ENCODE data around the gene KAZN. TPM values are rescaled to one million over a fixed set of nuclear protein-coding genes. Genes with fewer than 3 reads are reported as not detected.
"Not testable (repeated sequence)": the region's sequence is repeated elsewhere in the genome, so short reads cannot be mapped to it uniquely, and the experiment has no call there.

Gene KAZN
- total RNA-seq, 1 experiment from 2014 or later: 2.4 TPM

- no TSS peak for BruUV-seq (replicated peaks)
- Mint-ChIP-seq H3K9me3 (ENCODE audit: unreplicated experiment) (no peaks in the 10 kb centered on the region), H3K4me3 (ENCODE audit: unreplicated experiment) (no peak overlapping the region), H3K36me3 (ENCODE audit: insufficient read depth, unreplicated experiment) (no peaks in the 10 kb centered on the region), H3K4me1 (ENCODE audit: low read depth, unreplicated experiment) (no peaks in the 10 kb centered on the region), H3K27me3 (ENCODE audit: insufficient read depth, unreplicated experiment) (no peaks in the 10 kb centered on the region), H3K27ac (ENCODE audit: unreplicated experiment) (no peak overlapping the region)
- POLR2A ChIA-PET: no interaction called here
- no peaks in the 10 kb centered on the region for H3K4me1 ChIP-seq
- DNase-seq: no peak
- intact Hi-C loops (cut with micrococcal nuclease; ENCODE audit: unreplicated experiment): no loop called here
- no peaks in the 10 kb centered on the region for H3K36me3 ChIP-seq (ENCODE audit: control insufficient read depth, insufficient read depth, low read length)
- H3K4me3 ChIP-seq (ENCODE audit: low read depth, low read length): no peak overlapping the region
- no peaks in the 10 kb centered on the region for H3K27me3 ChIP-seq (replicated peaks; ENCODE audit: control insufficient read depth, insufficient read depth, low read length)
- H3K9me3 ChIP-seq: no peaks in the 10 kb centered on the region
- CTCF ChIA-PET: no interaction called here
- TF ChIP-seq, protein P1, sequence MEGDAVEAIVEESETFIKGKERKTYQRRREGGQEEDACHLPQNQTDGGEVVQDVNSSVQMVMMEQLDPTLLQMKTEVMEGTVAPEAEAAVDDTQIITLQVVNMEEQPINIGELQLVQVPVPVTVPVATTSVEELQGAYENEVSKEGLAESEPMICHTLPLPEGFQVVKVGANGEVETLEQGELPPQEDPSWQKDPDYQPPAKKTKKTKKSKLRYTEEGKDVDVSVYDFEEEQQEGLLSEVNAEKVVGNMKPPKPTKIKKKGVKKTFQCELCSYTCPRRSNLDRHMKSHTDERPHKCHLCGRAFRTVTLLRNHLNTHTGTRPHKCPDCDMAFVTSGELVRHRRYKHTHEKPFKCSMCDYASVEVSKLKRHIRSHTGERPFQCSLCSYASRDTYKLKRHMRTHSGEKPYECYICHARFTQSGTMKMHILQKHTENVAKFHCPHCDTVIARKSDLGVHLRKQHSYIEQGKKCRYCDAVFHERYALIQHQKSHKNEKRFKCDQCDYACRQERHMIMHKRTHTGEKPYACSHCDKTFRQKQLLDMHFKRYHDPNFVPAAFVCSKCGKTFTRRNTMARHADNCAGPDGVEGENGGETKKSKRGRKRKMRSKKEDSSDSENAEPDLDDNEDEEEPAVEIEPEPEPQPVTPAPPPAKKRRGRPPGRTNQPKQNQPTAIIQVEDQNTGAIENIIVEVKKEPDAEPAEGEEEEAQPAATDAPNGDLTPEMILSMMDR (IDR thresholded peaks at IDR 0.05; ENCODE audit: insufficient read depth in 1 of 2, low read depth in 1 of 2, low read length in 1 of 2, severe bottlenecking in 1 of 2, unreplicated experiment in 1 of 2): no peak
These were observed 363.3 kb downstream of the KAZN start for GRCh38 chr1:14961661-14962267.

DNA sequence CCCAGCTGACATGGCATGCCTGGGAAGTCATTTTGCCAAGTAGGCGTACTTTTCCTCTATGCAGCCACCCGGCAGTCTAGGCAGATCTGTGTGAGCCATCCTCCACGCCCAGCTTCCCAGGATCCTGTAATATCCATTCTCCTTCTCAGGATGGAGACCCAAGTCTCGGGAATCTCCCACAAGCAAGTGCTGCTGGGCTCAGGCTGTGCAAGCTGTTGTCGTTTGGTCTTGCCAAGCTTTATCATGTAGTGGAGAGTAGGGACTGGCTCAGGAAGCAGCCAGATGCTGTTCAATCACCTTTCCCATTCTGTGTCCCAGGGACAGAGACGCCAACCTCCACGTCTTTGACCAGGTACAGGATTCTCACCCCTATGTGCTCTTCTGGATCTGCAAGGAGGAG lies 363.9 kb downstream of the KAZN start:
- Mint-ChIP-seq H3K9me3 (ENCODE audit: unreplicated experiment) (no peaks in the 10 kb centered on the region), H3K4me3 (ENCODE audit: unreplicated experiment) (no peak overlapping the region), H3K27me3 (ENCODE audit: insufficient read depth, unreplicated experiment) (no peaks in the 10 kb centered on the region), H3K4me1 (ENCODE audit: low read depth, unreplicated experiment) (no peaks in the 10 kb centered on the region), H3K36me3 (ENCODE audit: insufficient read depth, unreplicated experiment) (no peaks in the 10 kb centered on the region), H3K27ac (ENCODE audit: unreplicated experiment) (no peak overlapping the region)
- TF ChIP-seq, protein P1 (IDR thresholded peaks at IDR 0.05; ENCODE audit: insufficient read depth in 1 of 2, low read depth in 1 of 2, low read length in 1 of 2, severe bottlenecking in 1 of 2, unreplicated experiment in 1 of 2): no peak
- ChIA-PET CTCF (no interaction called here), POLR2A (no interaction called here)
- Histone ChIP-seq H3K36me3 (ENCODE audit: control insufficient read depth, insufficient read depth, low read length) (no peaks in the 10 kb centered on the region), H3K4me1 (no peaks in the 10 kb centered on the region), H3K27me3 (replicated peaks; ENCODE audit: control insufficient read depth, insufficient read depth, low read length) (no peaks in the 10 kb centered on the region), H3K4me3 (ENCODE audit: low read depth, low read length) (no peak overlapping the region), H3K9me3 (no peaks in the 10 kb centered on the region)
- BruUV-seq (replicated peaks): no TSS peak
- DNase-seq: no peak
- intact Hi-C loops (cut with micrococcal nuclease; ENCODE audit: unreplicated experiment): no loop called here

DNA sequence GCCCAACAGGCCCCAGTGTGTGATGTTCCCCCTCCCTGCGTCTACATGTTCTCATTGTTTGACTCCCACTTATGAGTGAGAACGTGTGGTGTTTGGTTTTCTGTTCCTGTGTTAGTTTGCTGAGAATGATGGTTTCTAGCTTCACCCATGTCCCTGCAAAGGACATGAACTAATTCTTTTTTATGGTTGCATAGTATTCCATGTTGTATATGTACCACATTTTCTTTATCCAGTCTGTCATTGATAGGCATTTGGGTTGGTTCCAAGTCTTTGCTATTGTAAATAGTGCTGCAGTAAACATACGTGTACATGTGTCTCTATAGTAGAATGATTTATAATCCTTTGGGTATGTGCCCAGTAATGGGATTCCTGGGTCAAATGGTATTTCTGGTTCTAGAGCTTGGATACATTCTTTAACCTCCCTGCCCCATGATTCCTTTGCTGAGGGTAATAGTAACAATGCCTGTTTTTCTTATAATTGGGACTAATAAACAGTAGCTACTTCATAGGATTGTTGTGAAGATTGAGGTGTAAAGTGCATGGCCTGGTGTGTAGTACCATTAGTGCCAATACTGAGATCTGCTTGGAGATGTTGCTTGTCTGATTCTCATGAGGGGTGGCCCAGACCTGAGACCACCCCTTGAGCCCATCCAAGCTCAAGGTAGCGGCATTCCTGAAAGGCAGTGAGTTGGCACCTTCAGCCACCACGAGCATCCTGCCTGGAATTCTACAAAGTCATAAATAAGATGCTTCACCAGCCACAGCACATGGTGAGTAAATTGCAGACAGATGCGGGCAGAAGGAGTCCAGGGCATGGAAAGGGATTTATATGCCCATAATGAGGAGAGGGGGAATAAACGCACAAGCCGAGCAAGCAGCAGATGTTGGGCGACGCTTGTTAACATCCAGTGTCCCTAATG lies 365.6 kb downstream of the KAZN start:
- DNase-seq; H3K36me3 Mint-ChIP-seq (ENCODE audit: insufficient read depth, unreplicated experiment); H3K4me1 Mint-ChIP-seq (ENCODE audit: low read depth, unreplicated experiment); BruUV-seq (replicated peaks); H3K4me3 Mint-ChIP-seq (ENCODE audit: unreplicated experiment); POLR2A ChIA-PET; H3K36me3 ChIP-seq (ENCODE audit: control insufficient read depth, insufficient read depth, low read length); H3K27me3 Mint-ChIP-seq (ENCODE audit: insufficient read depth, unreplicated experiment); H3K9me3 Mint-ChIP-seq (ENCODE audit: unreplicated experiment); H3K4me1 ChIP-seq; H3K27ac Mint-ChIP-seq (ENCODE audit: unreplicated experiment); intact Hi-C loops (cut with micrococcal nuclease; ENCODE audit: unreplicated experiment); CTCF ChIA-PET; H3K4me3 ChIP-seq (ENCODE audit: low read depth, low read length); H3K27me3 ChIP-seq (replicated peaks; ENCODE audit: control insufficient read depth, insufficient read depth, low read length); H3K9me3 ChIP-seq: not testable (repeated sequence)

Measured in Caco-2 (cell line).